Neural cell (in vitro differentiated cells): ENCODE measurements around the gene TMEFF2. TPM values are rescaled to one million over a fixed set of nuclear protein-coding genes. Genes with fewer than 3 reads are reported as not detected.

ENCODE experiments used
- H2AFZ ChIP-seq: fragments of 200-600, 300-800 bp; sonication (generic), shearing (Covaris generic); 2 replicates; pipeline ENCODE4 v1.6.0; 2014; ENCODE audit warnings: low read depth, mild to moderate bottlenecking, antibody characterized with exemption, low read length, moderate library complexity
- H3F3A ChIP-seq: fragments of 200-600 bp; shearing (Covaris generic); 2 replicates; pipeline ENCODE4 v1.6.1; 2016; ENCODE audit warnings: mild to moderate bottlenecking, moderate library complexity, mixed read lengths, antibody characterized with exemption, low read length; ENCODE audit not compliant: insufficient read depth, poor library complexity, severe bottlenecking
- H3K27ac ChIP-seq: fragments of 200-600, 300-800 bp; sonication (generic), shearing (Covaris generic); 2 replicates; pipeline ENCODE4 v1.5.1; 2014; ENCODE audit warnings: mild to moderate bottlenecking, low read length, moderate library complexity
- H3K27me3 ChIP-seq: fragments of 300-800, 200-600 bp; sonication (generic), shearing (Covaris generic); 2 replicates; pipeline ENCODE4 v1.6.0; 2014; ENCODE audit warnings: mild to moderate bottlenecking, low read depth, low read length, moderate library complexity; ENCODE audit not compliant: insufficient read depth
- H3K36me3 ChIP-seq: fragments of 300-800, 200-600 bp; sonication (generic), shearing (Covaris generic); 2 replicates; pipeline ENCODE4 v1.5.1; 2014; ENCODE audit warnings: mild to moderate bottlenecking, antibody characterized with exemption, low read length, moderate library complexity; ENCODE audit not compliant: insufficient read depth
- H3K4me2 ChIP-seq: fragments of 300-800, 200-600 bp; sonication (generic), shearing (Covaris generic); 2 replicates; pipeline ENCODE4 v1.6.0; 2014; ENCODE audit warnings: mild to moderate bottlenecking, low read length
- H3K4me3 ChIP-seq: fragments of 300-800, 200-600 bp; sonication (generic), shearing (Covaris generic); 2 replicates; pipeline ENCODE4 v1.5.1; 2014; ENCODE audit warnings: mild to moderate bottlenecking, low read length, moderate library complexity
- H3K79me2 ChIP-seq: fragments of 200-600 bp; shearing (Covaris generic); replicated peaks from 2 replicates; pipeline ENCODE4 v1.6.0; 2014; ENCODE audit warnings: mild to moderate bottlenecking, low read length, moderate library complexity; ENCODE audit not compliant: insufficient read depth
- H3K9ac ChIP-seq: fragments of 300-800, 200-600 bp; sonication (generic), shearing (Covaris generic); 2 replicates; pipeline ENCODE4 v1.6.1; 2016; ENCODE audit warnings: mild to moderate bottlenecking, low read length, mixed read lengths
- H3K9me2 ChIP-seq: fragments of 200-600 bp; shearing (Covaris generic); 2 replicates; pipeline ENCODE4 v1.6.1; 2016; ENCODE audit warnings: mild to moderate bottlenecking, low read length, mixed read lengths; ENCODE audit not compliant: insufficient read depth
- H3K9me3 ChIP-seq: fragments of 200-600, 300-800 bp; sonication (generic), shearing (Covaris generic); 2 replicates; pipeline ENCODE4 v1.6.1; 2016; ENCODE audit warnings: mild to moderate bottlenecking, mixed run types, low read length, moderate library complexity, mixed read lengths
- H4K20me1 ChIP-seq: fragments of 200-600 bp; shearing (Covaris generic); 2 replicates; pipeline ENCODE4 v1.6.1; 2016; ENCODE audit warnings: mild to moderate bottlenecking, mixed run types; ENCODE audit not compliant: insufficient read depth
- EP300 ChIP-seq: fragments of 450-650 bp; conservative IDR thresholded peaks from 2 replicates; pipeline ENCODE4 v1.6.1; 2014; ENCODE audit warnings: antibody characterized with exemption, mild to moderate bottlenecking, moderate library complexity; ENCODE audit not compliant: poor library complexity, severe bottlenecking
- EZH2 ChIP-seq: fragments of 200-600, 300-800 bp; shearing (Covaris generic), sonication (generic); IDR thresholded peaks from 2 replicates; pipeline ENCODE4 v1.6.1; 2014; ENCODE audit warnings: antibody characterized with exemption, low read length, borderline replicate concordance, mild to moderate bottlenecking; ENCODE audit not compliant: insufficient read depth, poor library complexity, severe bottlenecking
- MXI1 ChIP-seq: fragments of 450-650 bp; conservative IDR thresholded peaks from 2 replicates; pipeline ENCODE4 v1.6.1; 2014; ENCODE audit warnings: antibody characterized with exemption, mild to moderate bottlenecking; ENCODE audit not compliant: poor library complexity, severe bottlenecking
- POLR2AphosphoS5 ChIP-seq: IDR thresholded peaks from 2 replicates; pipeline ENCODE4 v1.6.1; 2012
- RAD21 ChIP-seq: fragments of 450-650 bp; conservative IDR thresholded peaks from 2 replicates; pipeline ENCODE4 v1.6.1; 2014; ENCODE audit warnings: antibody characterized with exemption, mild to moderate bottlenecking, moderate library complexity
- SMC3 ChIP-seq: fragments of 450-650 bp; conservative IDR thresholded peaks from 2 replicates; pipeline ENCODE4 v1.6.1; 2014; ENCODE audit warnings: antibody characterized with exemption, mild to moderate bottlenecking, moderate library complexity; ENCODE audit not compliant: poor library complexity
- TAF1 ChIP-seq: IDR thresholded peaks from 2 replicates; pipeline ENCODE4 v1.6.1; 2012; ENCODE audit warnings: low read depth
- polyA plus RNA-seq: library from polyadenylated mRNA; depleted of rRNA; stranded (reverse); fragments of >200 nt; gene quantifications from 2 replicates; pipeline ENCODE4 v1.2.3, GENCODE V29; 2014
- TF ChIP-seq, protein P1 (sequence below): IDR thresholded peaks from 2 replicates; pipeline ENCODE4 v1.6.1; 2012; ENCODE audit warnings: borderline replicate concordance
- TF ChIP-seq, protein P2 (sequence below): fragments of 450-650 bp; IDR thresholded peaks from 2 replicates; pipeline ENCODE4 v1.5.1; 2014; ENCODE audit warnings: antibody characterized with exemption, mild to moderate bottlenecking, moderate library complexity; ENCODE audit not compliant: poor library complexity, severe bottlenecking

The TMEFF2 gene
- polyA plus RNA-seq, 1 donor from 2014 or later: 24.6 TPM

- Histone ChIP-seq H3K27ac (no peak overlapping the region), H3F3A (no peaks in the 10 kb centered on the region), H3K4me3 (no peak overlapping the region), H3K36me3 (no peaks in the 10 kb centered on the region), H3K9ac (no peak overlapping the region), H3K9me2 (no peaks in the 10 kb centered on the region), H4K20me1 (no peaks in the 10 kb centered on the region), H3K9me3 (no peaks in the 10 kb centered on the region), H3K27me3 (no peaks in the 10 kb centered on the region), H3K4me2 (no peak overlapping the region), H3K79me2 (no peaks in the 10 kb centered on the region), H2AFZ (no peak overlapping the region)
- TF ChIP-seq MXI1 (no peak), EP300 (no peak), RAD21 (no peak), POLR2AphosphoS5 (no peak), EZH2 (no peak)
- TF ChIP-seq, protein P1, sequence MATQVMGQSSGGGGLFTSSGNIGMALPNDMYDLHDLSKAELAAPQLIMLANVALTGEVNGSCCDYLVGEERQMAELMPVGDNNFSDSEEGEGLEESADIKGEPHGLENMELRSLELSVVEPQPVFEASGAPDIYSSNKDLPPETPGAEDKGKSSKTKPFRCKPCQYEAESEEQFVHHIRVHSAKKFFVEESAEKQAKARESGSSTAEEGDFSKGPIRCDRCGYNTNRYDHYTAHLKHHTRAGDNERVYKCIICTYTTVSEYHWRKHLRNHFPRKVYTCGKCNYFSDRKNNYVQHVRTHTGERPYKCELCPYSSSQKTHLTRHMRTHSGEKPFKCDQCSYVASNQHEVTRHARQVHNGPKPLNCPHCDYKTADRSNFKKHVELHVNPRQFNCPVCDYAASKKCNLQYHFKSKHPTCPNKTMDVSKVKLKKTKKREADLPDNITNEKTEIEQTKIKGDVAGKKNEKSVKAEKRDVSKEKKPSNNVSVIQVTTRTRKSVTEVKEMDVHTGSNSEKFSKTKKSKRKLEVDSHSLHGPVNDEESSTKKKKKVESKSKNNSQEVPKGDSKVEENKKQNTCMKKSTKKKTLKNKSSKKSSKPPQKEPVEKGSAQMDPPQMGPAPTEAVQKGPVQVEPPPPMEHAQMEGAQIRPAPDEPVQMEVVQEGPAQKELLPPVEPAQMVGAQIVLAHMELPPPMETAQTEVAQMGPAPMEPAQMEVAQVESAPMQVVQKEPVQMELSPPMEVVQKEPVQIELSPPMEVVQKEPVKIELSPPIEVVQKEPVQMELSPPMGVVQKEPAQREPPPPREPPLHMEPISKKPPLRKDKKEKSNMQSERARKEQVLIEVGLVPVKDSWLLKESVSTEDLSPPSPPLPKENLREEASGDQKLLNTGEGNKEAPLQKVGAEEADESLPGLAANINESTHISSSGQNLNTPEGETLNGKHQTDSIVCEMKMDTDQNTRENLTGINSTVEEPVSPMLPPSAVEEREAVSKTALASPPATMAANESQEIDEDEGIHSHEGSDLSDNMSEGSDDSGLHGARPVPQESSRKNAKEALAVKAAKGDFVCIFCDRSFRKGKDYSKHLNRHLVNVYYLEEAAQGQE: no peak
Measured at GRCh38 chr2:191907545-191907944, 287.2 kb downstream of the TMEFF2 start.

DNA sequence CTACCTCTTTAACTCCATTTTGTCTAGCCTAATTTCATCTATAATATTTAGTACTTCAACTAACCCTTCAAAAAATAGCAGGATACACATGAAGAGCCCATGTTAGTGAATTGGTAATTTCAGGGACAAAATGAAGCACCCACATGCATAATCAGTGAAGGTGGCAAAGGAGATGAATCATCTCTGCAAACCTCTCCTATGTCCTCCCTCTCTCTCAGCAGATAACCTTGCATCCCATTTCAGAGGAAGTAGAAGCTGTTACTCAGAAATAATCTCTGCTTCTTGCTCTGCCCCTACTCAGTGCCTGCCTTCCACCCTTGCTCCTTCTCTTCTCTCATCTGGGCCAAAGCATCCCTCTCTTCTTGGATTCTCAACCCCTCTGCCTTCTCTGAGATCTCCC, 287.6 kb downstream of the TMEFF2 start:
- TF ChIP-seq POLR2AphosphoS5: no peak
- no peak for TF ChIP-seq RAD21
- TF ChIP-seq EP300: no peak
- TF ChIP-seq, protein P2, sequence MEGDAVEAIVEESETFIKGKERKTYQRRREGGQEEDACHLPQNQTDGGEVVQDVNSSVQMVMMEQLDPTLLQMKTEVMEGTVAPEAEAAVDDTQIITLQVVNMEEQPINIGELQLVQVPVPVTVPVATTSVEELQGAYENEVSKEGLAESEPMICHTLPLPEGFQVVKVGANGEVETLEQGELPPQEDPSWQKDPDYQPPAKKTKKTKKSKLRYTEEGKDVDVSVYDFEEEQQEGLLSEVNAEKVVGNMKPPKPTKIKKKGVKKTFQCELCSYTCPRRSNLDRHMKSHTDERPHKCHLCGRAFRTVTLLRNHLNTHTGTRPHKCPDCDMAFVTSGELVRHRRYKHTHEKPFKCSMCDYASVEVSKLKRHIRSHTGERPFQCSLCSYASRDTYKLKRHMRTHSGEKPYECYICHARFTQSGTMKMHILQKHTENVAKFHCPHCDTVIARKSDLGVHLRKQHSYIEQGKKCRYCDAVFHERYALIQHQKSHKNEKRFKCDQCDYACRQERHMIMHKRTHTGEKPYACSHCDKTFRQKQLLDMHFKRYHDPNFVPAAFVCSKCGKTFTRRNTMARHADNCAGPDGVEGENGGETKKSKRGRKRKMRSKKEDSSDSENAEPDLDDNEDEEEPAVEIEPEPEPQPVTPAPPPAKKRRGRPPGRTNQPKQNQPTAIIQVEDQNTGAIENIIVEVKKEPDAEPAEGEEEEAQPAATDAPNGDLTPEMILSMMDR: no peak
- no peak for TF ChIP-seq SMC3
- no peak for TF ChIP-seq MXI1
- TF ChIP-seq, protein P1: no peak
- TF ChIP-seq TAF1: no peak
- no peak for TF ChIP-seq EZH2
- H3K9ac ChIP-seq: no peak overlapping the region
- no peaks in the 10 kb centered on the region for H3K27me3 ChIP-seq
- no peaks in the 10 kb centered on the region for H3K9me2 ChIP-seq
- H3K36me3 ChIP-seq: no peaks in the 10 kb centered on the region
- no peaks in the 10 kb centered on the region for H4K20me1 ChIP-seq
- no peak overlapping the region for H3K4me3 ChIP-seq
- H2AFZ ChIP-seq: no peak overlapping the region
- H3K27ac ChIP-seq: no peak overlapping the region
- no peaks in the 10 kb centered on the region for H3F3A ChIP-seq
- H3K79me2 ChIP-seq: no peaks in the 10 kb centered on the region
- H3K9me3 ChIP-seq: no peaks in the 10 kb centered on the region
- H3K4me2 ChIP-seq: no peak overlapping the region
